K562 (cell line): ENCODE data around the gene MEIKIN. TPM values are rescaled to one million over a fixed set of nuclear protein-coding genes. Genes with fewer than 3 reads are reported as not detected.

Experiments used
- ATAC-seq: fragments of 200-7000 bp; cut with Tn5 transposase; 3 replicates; pipeline ENCODE4 v1.9.1; 2020; ENCODE audit warnings: moderate library complexity
- BruUV-seq: library from RNA; stranded (reverse); fragments of 400-500 nt; replicated peaks from 2 replicates; lab custom pipeline; 2021; lab: Mats Ljungman, UMichigan
- CTCF ChIA-PET: fragments of 300-600 bp; formaldehyde crosslinking; extraction: SDS; loops from one replicate; lab custom pipeline; 2021; ENCODE audit warnings: low intra/inter-chr PET ratio; lab: Yijun Ruan, JAX
- POLR2A ChIA-PET: fragments of 300-600, 350-650 bp; sonication (Branson Sonifier 250); formaldehyde crosslinking; extraction: SDS; loops from one replicate; lab custom pipeline; 2021; ENCODE audit warnings: antibody characterized with exemption, inconsistent platforms; lab: Yijun Ruan, JAX
- DNase-seq, 4 experiments: peaks; one replicate each; pipeline versions ENCODE4 v3.0.0 to v3.0.0-alpha.2; 2011 to 2018; ENCODE audit warnings: low spot score in 3 of 4, mixed read lengths in 3 of 4; ENCODE audit errors: extremely low read depth in 1 of 4
- FAIRE-seq: peaks from 2 replicates; lab custom pipeline; 2011; peaks lifted over from hg19 to GRCh38; lab: Jason Lieb, UNC
- H2AFZ ChIP-seq: 2 replicates; pipeline ENCODE4 v1.6.0; 2011; ENCODE audit warnings: low read depth, low read length, control low read depth, inconsistent platforms
- H3K27ac ChIP-seq: fragments of 200-600 bp; 3 replicates; pipeline ENCODE4 v1.8.0; 2011; ENCODE audit warnings: low read depth, mild to moderate bottlenecking, control low read depth, inconsistent platforms, low read length, moderate library complexity, mixed read lengths; ENCODE audit errors: extremely low read depth
- H3K27me3 ChIP-seq, 2 experiments: fragments of 300-600 bp in 1 of 2; 2 replicates in 1 of 2; 3 replicates in 1 of 2; pipeline versions ENCODE4 v1.6.0 to v1.8.0; 2011; ENCODE audit warnings: inconsistent platforms in 2 of 2, low read length in 2 of 2, mild to moderate bottlenecking in 1 of 2, mixed read lengths in 1 of 2, moderate library complexity in 1 of 2; ENCODE audit not compliant: control insufficient read depth in 2 of 2, insufficient read depth in 2 of 2
- H3K36me3 ChIP-seq: fragments of 300-600 bp; 3 replicates; pipeline ENCODE4 v1.8.0; 2011; ENCODE audit warnings: mild to moderate bottlenecking, low read length, inconsistent platforms; ENCODE audit not compliant: control insufficient read depth, insufficient read depth
- H3K4me1 ChIP-seq, 2 experiments: fragments of 200-600 bp in 1 of 2; replicated peaks in 1 of 2; 2 replicates in 1 of 2; 3 replicates in 1 of 2; pipeline versions ENCODE4 v1.5.1 to v1.8.0; 2011; ENCODE audit warnings: inconsistent platforms in 2 of 2, low read length in 2 of 2, mild to moderate bottlenecking in 1 of 2, mixed read lengths in 1 of 2, moderate library complexity in 1 of 2; ENCODE audit not compliant: control insufficient read depth in 2 of 2, insufficient read depth in 2 of 2
- H3K4me2 ChIP-seq: 2 replicates; pipeline ENCODE4 v1.6.1; 2011; ENCODE audit warnings: low read length, control low read depth, inconsistent platforms, mixed read lengths; ENCODE audit not compliant: insufficient read depth
- H3K4me3 ChIP-seq: fragments of 200-600 bp; sonication (generic), shearing (Covaris generic); 2 replicates; pipeline ENCODE4 v1.5.1; 2016; ENCODE audit warnings: control low read depth, inconsistent platforms
- H3K79me2 ChIP-seq: fragments of 200-600 bp; 3 replicates; pipeline ENCODE4 v1.8.0; 2011; ENCODE audit warnings: low read length, inconsistent platforms; ENCODE audit not compliant: control insufficient read depth, insufficient read depth
- H3K9ac ChIP-seq, 2 experiments: 2 replicates each; pipeline versions ENCODE4 v1.6.0 to v1.6.1; 2011; ENCODE audit warnings: low read depth in 2 of 2, low read length in 2 of 2, control low read depth in 1 of 2, inconsistent platforms in 1 of 2, mild to moderate bottlenecking in 1 of 2, mixed read lengths in 1 of 2; ENCODE audit not compliant: insufficient read depth in 1 of 2
- H3K9me1 ChIP-seq: one replicate; pipeline ENCODE4 v1.6.0; 2011; ENCODE audit warnings: inconsistent platforms, mild to moderate bottlenecking, low read length, moderate library complexity; ENCODE audit not compliant: control insufficient read depth, insufficient read depth
- H3K9me3 ChIP-seq: replicated peaks from 2 replicates; pipeline ENCODE4 v1.5.1; 2011; ENCODE audit warnings: low read depth, low read length, inconsistent platforms; ENCODE audit not compliant: control insufficient read depth, insufficient read depth
- H4K20me1 ChIP-seq: replicated peaks from 2 replicates; pipeline ENCODE4 v1.6.1; 2011; ENCODE audit warnings: low read length, inconsistent platforms, mixed read lengths; ENCODE audit not compliant: control insufficient read depth, insufficient read depth
- ATF3 ChIP-seq, 2 experiments: fragments of 450-650 bp in 1 of 2; sonication (generic) in 1 of 2; formaldehyde crosslinking in 1 of 2; IDR thresholded peaks in 1 of 2; conservative IDR thresholded peaks in 1 of 2; 2 replicates each; pipeline versions ENCODE4 v1.6.1 to v1.8.1; 2016 to 2023; ENCODE audit warnings: mild to moderate bottlenecking in 2 of 2, moderate library complexity in 2 of 2, inconsistent platforms in 1 of 2, missing genetic modification reagents in 1 of 2
- CEBPB ChIP-seq: fragments of 450-650 bp; IDR thresholded peaks from 2 replicates; pipeline ENCODE4 v1.6.1; 2016; ENCODE audit warnings: missing genetic modification characterization, missing compliant biosample characterization
- CEBPG ChIP-seq, 3 experiments: fragments of 200-800 bp in 1 of 3; sonication (Bioruptor generic) in 1 of 3; sonication (generic) in 1 of 3; formaldehyde crosslinking in 1 of 3; IDR thresholded peaks in 2 of 3; conservative IDR thresholded peaks in 1 of 3; 2 replicates each; pipeline versions ENCODE4 v1.6.1 to v1.8.0; 2016 to 2022; ENCODE audit warnings: missing compliant biosample characterization in 2 of 3, missing genetic modification characterization in 2 of 3, mild to moderate bottlenecking in 1 of 3, missing genetic modification reagents in 1 of 3
- CREB1 ChIP-seq, 2 experiments: sonication (generic) in 1 of 2; formaldehyde crosslinking in 1 of 2; IDR thresholded peaks; 2 replicates each; pipeline versions ENCODE4 v1.6.1 to v1.8.0; 2012 to 2022; ENCODE audit warnings: inconsistent platforms in 1 of 2, mild to moderate bottlenecking in 1 of 2, missing genetic modification reagents in 1 of 2, moderate library complexity in 1 of 2
- E2F6 ChIP-seq, 2 experiments: IDR thresholded peaks; 2 replicates each; pipeline ENCODE4 v1.6.1; 2011; ENCODE audit warnings: borderline replicate concordance in 1 of 2, control low read depth in 1 of 2, low read depth in 1 of 2, low read length in 1 of 2, mild to moderate bottlenecking in 1 of 2, mixed read lengths in 1 of 2, moderate library complexity in 1 of 2; ENCODE audit not compliant: insufficient read depth in 1 of 2, insufficient read length in 1 of 2, poor library complexity in 1 of 2, severe bottlenecking in 1 of 2; ENCODE audit errors: extremely low read depth in 1 of 2
- FOXP4 ChIP-seq: sonication (generic); formaldehyde crosslinking; IDR thresholded peaks from 2 replicates; pipeline ENCODE4 v1.8.0; 2022; ENCODE audit warnings: mild to moderate bottlenecking, missing genetic modification reagents, borderline replicate concordance
- HMGN3 ChIP-seq: IDR thresholded peaks from 2 replicates; pipeline ENCODE4 v1.6.1; 2011; ENCODE audit warnings: borderline replicate concordance, low read depth, mild to moderate bottlenecking, mixed read lengths, low read length; ENCODE audit not compliant: insufficient read length; ENCODE audit errors: extremely low read depth
- MEIS2 ChIP-seq: fragments of 450-650 bp; IDR thresholded peaks from 2 replicates; pipeline ENCODE4 v1.6.1; 2014; ENCODE audit warnings: mild to moderate bottlenecking; ENCODE audit not compliant: partially characterized antibody
- PML ChIP-seq: IDR thresholded peaks from 2 replicates; pipeline ENCODE4 v1.6.1; 2012; ENCODE audit warnings: low read length, inconsistent platforms
- RBM17 ChIP-seq: fragments of 200-400 bp; formaldehyde crosslinking; IDR thresholded peaks from 2 replicates; pipeline ENCODE4 v1.6.1; 2017; ENCODE audit warnings: low read depth, mild to moderate bottlenecking, low read length, borderline replicate concordance
- SMARCB1 ChIP-seq: IDR thresholded peaks from 2 replicates; pipeline ENCODE4 v1.6.1; 2011; ENCODE audit warnings: improper control_type of control experiment, low read depth; ENCODE audit not compliant: insufficient read length
- SREBF2 ChIP-seq: sonication (generic); formaldehyde crosslinking; IDR thresholded peaks from 2 replicates; pipeline ENCODE4 v1.4.0; 2020; ENCODE audit warnings: mild to moderate bottlenecking, missing genetic modification reagents
- TRIM24 ChIP-seq, 2 experiments: fragments of 450-650 bp; IDR thresholded peaks; 2 replicates each; pipeline ENCODE4 v1.6.1; 2016
- ZBTB26 ChIP-seq: fragments of 450-650 bp; formaldehyde crosslinking; IDR thresholded peaks from 2 replicates; pipeline ENCODE4 v1.4.0; 2022; ENCODE audit warnings: missing genetic modification characterization
- ZNF696 ChIP-seq: fragments of 250-450 bp; sonication (Bioruptor Pico); conservative IDR thresholded peaks from 2 replicates; pipeline ENCODE4 v1.4.0; 2020; ENCODE audit warnings: mild to moderate bottlenecking, moderate library complexity
- WGBS: fragments of 100-300 bp; shearing (Covaris generic); methylation state at CpG from one replicate; pipeline ENCODE4 v1.1.6; 2016; ENCODE audit warnings: low coverage, mixed read lengths; ENCODE audit not compliant: insufficient coverage; ENCODE audit errors: missing lambda C conversion rate; 5-methylcytosine and 5-hydroxymethylcytosine counted together
- in situ Hi-C: fragments of 300-500 bp; cut with MboI; formaldehyde crosslinking; loops from 4 replicates; pipeline ENCODE4 v1.15.0; 2018; ENCODE audit warnings: inconsistent platforms, mixed read lengths
- intact Hi-C: fragments of 100-400 bp; cut with micrococcal nuclease; formaldehyde crosslinking; loops from 2 replicates; pipeline ENCODE4 v1.14.2; 2022
- polyA plus RNA-seq, 8 experiments: library from polyadenylated mRNA; depleted of rRNA in 4 of 8; stranded (reverse) in 5 of 8; unstranded in 3 of 8; fragments of >200 nt; fragmentation: Nextera tagmentation in 2 of 8; fragmentation: Illumina TruSeq in 1 of 8; extraction: Ambion mirVana in 2 of 8; extraction: Trizol in 1 of 8; gene quantifications; 2 replicates each; pipeline versions ENCODE4 v1.2.1 to v1.2.3, GENCODE V29; 2011 to 2014; ENCODE audit warnings: inconsistent platforms in 1 of 8, missing spikeins in 1 of 8
- total RNA-seq, 7 experiments: library from RNA; depleted of rRNA in 6 of 7; stranded (reverse); fragments of >200 nt in 6 of 7; fragmentation: Illumina TruSeq in 2 of 7; extraction: Trizol in 2 of 7; gene quantifications; 2 replicates each; pipeline versions ENCODE4 v1.2.1 to v1.2.3, GENCODE V29; 2011 to 2021; ENCODE audit warnings: low replicate concordance in 1 of 7

The MEIKIN gene
- total and polyA plus RNA-seq, 9 of the 15 experiments (the other 6 are each of a cell fraction or from before 2014, with no cell fraction given): 0.18 TPM; not detected in 8

- Histone ChIP-seq H3K27ac (no peak overlapping the region), H2AFZ (no peak overlapping the region), H3K9ac (no peak overlapping the region), H3K4me2 (no peak overlapping the region), H3K36me3 (peaks cover 22% of the 10 kb centered on the region; the same call in 1 of the 3 replicates), H3K4me3 (no peak overlapping the region), H3K79me2 (peaks cover 90% of the 10 kb centered on the region), H3K4me1 (peaks cover 9 to 14% of the 10 kb centered on the region in 2 experiments; a peak in 4 of 5 replicates), H3K9me3 (no peaks in the 10 kb centered on the region), H3K9me1 (peaks cover 4% of the 10 kb centered on the region), H3K27me3 (no peaks in the 10 kb centered on the region), H4K20me1 (peaks cover 27% of the 10 kb centered on the region)
- intact Hi-C loops (no loop called here), in situ Hi-C loops (no loop called here)
- ChIA-PET POLR2A (interaction anchor here (0.7 to 2.8 kb wide), 3 partner anchors 10 to 213 kb away, joined by 3 to 11 read pairs (median 4); no protein-coding TSS in a partner anchor), CTCF (no interaction called here)
- FAIRE-seq: no peak
- DNase-seq: no peak
- no TSS peak for BruUV-seq
- ATAC-seq: no peak
- 64% methylated on average over 1 of the region's 1 CpG for WGBS
- TF ChIP-seq CEBPB (tag): 0 out of 2 replicates have a peak, but pooled peaks have one; percentile 30
- TF ChIP-seq MEIS2: no peak
- peak; percentile 39 to 60; a peak in 2 of 4 replicates for TF ChIP-seq TRIM24 (IDR thresholded peaks at IDR 0.05)
- no peak for TF ChIP-seq SREBF2
- peak; percentile 65 for TF ChIP-seq ATF3 (IDR thresholded peaks at IDR 0.05)
- TF ChIP-seq ATF3 (CRISPR knock-in tag; conservative IDR thresholded peaks at IDR 0.05): no peak
- TF ChIP-seq SMARCB1: no peak
- no peak for TF ChIP-seq FOXP4 (CRISPR knock-in tag)
- TF ChIP-seq CEBPG (CRISPR knock-in tag; IDR thresholded peaks at IDR 0.05): no peak
- peak; percentile 59 to 72 for TF ChIP-seq CEBPG (tag; conservative IDR thresholded peaks at IDR 0.05 in 1 of 2, IDR thresholded peaks at IDR 0.05 in 1 of 2)
- no peak for TF ChIP-seq PML
- no peak for TF ChIP-seq RBM17
- TF ChIP-seq ZBTB26 (CRISPR knock-in tag): no peak
- no peak for TF ChIP-seq E2F6 (IDR thresholded peaks at IDR 0.05; ENCODE audit: borderline replicate concordance in 1 of 2, extremely low read depth in 1 of 2, insufficient read depth in 1 of 2, insufficient read length in 1 of 2, low read depth in 1 of 2, low read length in 1 of 2, poor library complexity in 1 of 2, severe bottlenecking in 1 of 2)
- no peak for TF ChIP-seq ZNF696 (CRISPR knock-in tag)
- no peak for TF ChIP-seq HMGN3
- TF ChIP-seq CREB1 (IDR thresholded peaks at IDR 0.05): no peak
- no peak for TF ChIP-seq CREB1 (CRISPR knock-in tag; IDR thresholded peaks at IDR 0.05)
These were observed 162.1 kb downstream of the MEIKIN start for GRCh38 chr5:131783357-131783756.
